ENCODE measurements around the gene ABI2. TPM values are rescaled to one million over a fixed set of nuclear protein-coding genes. Genes with fewer than 3 reads are reported as not detected.
"Not testable (repeated sequence)": the region's sequence is repeated elsewhere in the genome, so short reads cannot be mapped to it uniquely, and the experiment has no call there.

ABI2 gene
- total and polyA plus RNA-seq, 5 donors: 26.4 to 75.4 (median 64.2) TPM

- Histone ChIP-seq H3K27ac (ENCODE audit: low read length) (no peak overlapping the region), H3K4me3 (ENCODE audit: low read length) (no peak overlapping the region), H3K27me3 (ENCODE audit: control insufficient read depth, insufficient read depth) (no peaks in the 10 kb centered on the region), H3K9me3 (ENCODE audit: control insufficient read depth, low read length) (no peaks in the 10 kb centered on the region), H3K4me1 (ENCODE audit: control insufficient read depth, insufficient read depth, low read length) (no peaks in the 10 kb centered on the region)
- ATAC-seq: peak in 1 of 2 donors; percentile 33
- intact Hi-C loops (cut with DNase I): no loop called here
- DNase-seq: no peak
- 96% methylated on average over 2 of the region's 2 CpGs for WGBS
Observed at GRCh38 chr2:203395858-203396257, 67.7 kb downstream of the ABI2 start.

GRCh38 chr2:203396667-203397066 lies 68.5 kb downstream of the ABI2 start:
- Histone ChIP-seq H3K27me3 (ENCODE audit: control insufficient read depth, insufficient read depth) (no peaks in the 10 kb centered on the region), H3K9me3 (ENCODE audit: control insufficient read depth, low read length) (no peaks in the 10 kb centered on the region), H3K4me1 (ENCODE audit: control insufficient read depth, insufficient read depth, low read length) (no peaks in the 10 kb centered on the region), H3K4me3 (ENCODE audit: low read length) (no peak overlapping the region), H3K27ac (ENCODE audit: low read length) (no peak overlapping the region)
- WGBS: 48% methylated on average over 1 of the region's 1 CpG
- DNase-seq: no peak
- intact Hi-C loops (cut with DNase I): no loop called here
- no peak for ATAC-seq

GRCh38 chr2:203399031-203399430 lies 70.8 kb downstream of the ABI2 start:
- DNase-seq (no peak), ATAC-seq (no peak)
- H3K4me1 ChIP-seq (ENCODE audit: control insufficient read depth, insufficient read depth, low read length): no peaks in the 10 kb centered on the region
- 95% methylated on average over 1 of the region's 1 CpG for WGBS
- H3K27ac ChIP-seq (ENCODE audit: low read length): no peak overlapping the region
- H3K27me3 ChIP-seq (ENCODE audit: control insufficient read depth, insufficient read depth): no peaks in the 10 kb centered on the region
- intact Hi-C loops (cut with DNase I): no loop called here
- no peak overlapping the region for H3K4me3 ChIP-seq (ENCODE audit: low read length)
- H3K9me3 ChIP-seq (ENCODE audit: control insufficient read depth, low read length): no peaks in the 10 kb centered on the region

GRCh38 chr2:203400805-203401585 lies 72.8 kb downstream of the ABI2 start:
- 99% methylated on average over 2 of the region's 2 CpGs for WGBS
- Histone ChIP-seq H3K27ac (ENCODE audit: low read length) (no peak overlapping the region), H3K9me3 (ENCODE audit: control insufficient read depth, low read length) (no peaks in the 10 kb centered on the region), H3K4me1 (ENCODE audit: control insufficient read depth, insufficient read depth, low read length) (no peaks in the 10 kb centered on the region), H3K4me3 (ENCODE audit: low read length) (no peak overlapping the region), H3K27me3 (ENCODE audit: control insufficient read depth, insufficient read depth) (no peaks in the 10 kb centered on the region)
- ATAC-seq: no peak
- no peak for DNase-seq
- intact Hi-C loops (cut with DNase I): no loop called here

- Histone ChIP-seq H3K27ac (ENCODE audit: low read length) (no peak overlapping the region), H3K27me3 (ENCODE audit: control insufficient read depth, insufficient read depth) (no peaks in the 10 kb centered on the region), H3K9me3 (ENCODE audit: control insufficient read depth, low read length) (no peaks in the 10 kb centered on the region), H3K4me1 (ENCODE audit: control insufficient read depth, insufficient read depth, low read length) (no peaks in the 10 kb centered on the region), H3K4me3 (ENCODE audit: low read length) (no peak overlapping the region)
- DNase-seq (no peak), ATAC-seq (no peak)
- intact Hi-C loops (cut with DNase I): no loop called here
Observed at GRCh38 chr2:203404996-203405395, 76.8 kb downstream of the ABI2 start.

GRCh38 chr2:203407496-203407895 lies 79.3 kb downstream of the ABI2 start:
- Histone ChIP-seq H3K4me1 (ENCODE audit: control insufficient read depth, insufficient read depth, low read length) (peaks cover 2% of the 10 kb centered on the region), H3K4me3 (ENCODE audit: low read length) (no peak overlapping the region), H3K27me3 (ENCODE audit: control insufficient read depth, insufficient read depth) (no peaks in the 10 kb centered on the region), H3K9me3 (ENCODE audit: control insufficient read depth, low read length) (no peaks in the 10 kb centered on the region), H3K27ac (ENCODE audit: low read length) (no peak overlapping the region)
- DNase-seq (no peak), ATAC-seq (no peak)
- intact Hi-C loops (cut with DNase I): no loop called here

- intact Hi-C loops (cut with DNase I): no loop called here
- no peak overlapping the region for H3K27ac ChIP-seq (ENCODE audit: low read length)
- peaks cover 2% of the 10 kb centered on the region for H3K4me1 ChIP-seq (ENCODE audit: control insufficient read depth, insufficient read depth, low read length)
- DNase-seq: peak in 1 of 3 donors; percentile 50
- no peaks in the 10 kb centered on the region for H3K27me3 ChIP-seq (ENCODE audit: control insufficient read depth, insufficient read depth)
- H3K9me3 ChIP-seq (ENCODE audit: control insufficient read depth, low read length): no peaks in the 10 kb centered on the region
- peak; percentile 88 to 89 for ATAC-seq
- WGBS: 45% methylated on average over 7 of the region's 7 CpGs
- no peak overlapping the region for H3K4me3 ChIP-seq (ENCODE audit: low read length)
Observed at GRCh38 chr2:203412546-203413331, 84.5 kb downstream of the ABI2 start.

- ATAC-seq (no peak), DNase-seq (no peak)
Observed at GRCh38 chr2:203413796-203414195, 85.6 kb downstream of the ABI2 start.

GRCh38 chr2:203418271-203418670 lies 90.1 kb downstream of the ABI2 start:
- ATAC-seq (no peak), DNase-seq (no peak)
- no peak overlapping the region for H3K4me3 ChIP-seq (ENCODE audit: low read length)
- H3K27me3 ChIP-seq (ENCODE audit: control insufficient read depth, insufficient read depth): no peaks in the 10 kb centered on the region
- intact Hi-C loops (cut with DNase I): no loop called here
- no peaks in the 10 kb centered on the region for H3K4me1 ChIP-seq (ENCODE audit: control insufficient read depth, insufficient read depth, low read length)
- no peaks in the 10 kb centered on the region for H3K9me3 ChIP-seq (ENCODE audit: control insufficient read depth, low read length)
- H3K27ac ChIP-seq (ENCODE audit: low read length): no peak overlapping the region
- 84% methylated on average over 8 of the region's 8 CpGs for WGBS

More at GRCh38 chr2:203413796-203414195, 85.6 kb downstream of the ABI2 start:
- H3K4me3 ChIP-seq (ENCODE audit: low read length): no peak overlapping the region
- H3K27me3 ChIP-seq (ENCODE audit: control insufficient read depth, insufficient read depth): no peaks in the 10 kb centered on the region
- peaks cover 2% of the 10 kb centered on the region for H3K4me1 ChIP-seq (ENCODE audit: control insufficient read depth, insufficient read depth, low read length)
- intact Hi-C loops (cut with DNase I): no loop called here
- H3K27ac ChIP-seq (ENCODE audit: low read length): no peak overlapping the region
- H3K9me3 ChIP-seq (ENCODE audit: control insufficient read depth, low read length): no peaks in the 10 kb centered on the region

- Histone ChIP-seq H3K4me1 (ENCODE audit: control insufficient read depth, insufficient read depth, low read length) (no peaks in the 10 kb centered on the region), H3K27me3 (ENCODE audit: control insufficient read depth, insufficient read depth) (no peaks in the 10 kb centered on the region), H3K4me3 (ENCODE audit: low read length) (no peak overlapping the region), H3K9me3 (ENCODE audit: control insufficient read depth, low read length) (no peaks in the 10 kb centered on the region), H3K27ac (ENCODE audit: low read length) (no peak overlapping the region)
- intact Hi-C loops (cut with DNase I): no loop called here
- DNase-seq (no peak), ATAC-seq (peak in 1 of 2 donors; percentile 37)
- WGBS: 69% methylated on average over 2 of the region's 2 CpGs
Observed at GRCh38 chr2:203427061-203427460, 98.9 kb downstream of the ABI2 start.

- not testable (repeated sequence) for ATAC-seq
Observed at GRCh38 chr2:203429643-203430042, 101.4 kb downstream of the ABI2 start.

More at GRCh38 chr2:203429643-203430042, 101.4 kb downstream of the ABI2 start:
- H3K4me3 ChIP-seq (ENCODE audit: low read length); H3K27me3 ChIP-seq (ENCODE audit: control insufficient read depth, insufficient read depth); intact Hi-C loops (cut with DNase I); DNase-seq; H3K27ac ChIP-seq (ENCODE audit: low read length); H3K9me3 ChIP-seq (ENCODE audit: control insufficient read depth, low read length); H3K4me1 ChIP-seq (ENCODE audit: control insufficient read depth, insufficient read depth, low read length): not testable (repeated sequence)
- WGBS: 98% methylated on average over 4 of the region's 4 CpGs

All from right cardiac atrium (tissue), 5 donors.